DOHH2 (cell line): ENCODE measurements around the gene PTBP3.

Experiments
- H3F3A ChIP-seq: fragments of 200-600 bp; sonication (generic), shearing (Covaris generic); 2 replicates; pipeline ENCODE4 v1.6.0; 2016; ENCODE audit warnings: antibody characterized with exemption, mild to moderate bottlenecking; ENCODE audit not compliant: control insufficient read depth, insufficient read depth
- H3K27ac ChIP-seq: fragments of 200-600 bp; sonication (generic); 2 replicates; pipeline ENCODE4 v1.5.1; 2014; ENCODE audit warnings: low read depth, mild to moderate bottlenecking, low read length, moderate library complexity
- H3K27me3 ChIP-seq: fragments of 200-600 bp; sonication (generic); 2 replicates; pipeline ENCODE4 v1.6.1; 2014; ENCODE audit warnings: mild to moderate bottlenecking, low read length, mixed read lengths; ENCODE audit not compliant: control insufficient read depth
- H3K36me3 ChIP-seq: fragments of 200-600 bp; sonication (generic); 2 replicates; pipeline ENCODE4 v1.6.1; 2014; ENCODE audit warnings: mild to moderate bottlenecking, low read length, moderate library complexity, mixed read lengths; ENCODE audit not compliant: control insufficient read depth
- H3K4me1 ChIP-seq: fragments of 200-600 bp; sonication (generic); 2 replicates; pipeline ENCODE4 v1.6.1; 2014; ENCODE audit warnings: mild to moderate bottlenecking, low read length, mixed read lengths; ENCODE audit not compliant: control insufficient read depth
- H3K4me2 ChIP-seq: fragments of 200-600 bp; sonication (generic); 2 replicates; pipeline ENCODE4 v1.6.0; 2014; ENCODE audit warnings: mild to moderate bottlenecking, low read length, moderate library complexity
- H3K4me3 ChIP-seq: fragments of 200-600 bp; sonication (generic); 2 replicates; pipeline ENCODE4 v1.5.1; 2014; ENCODE audit warnings: mild to moderate bottlenecking, low read length, mixed read lengths
- H3K79me2 ChIP-seq: fragments of 200-600 bp; sonication (generic); 2 replicates; pipeline ENCODE4 v1.6.1; 2014; ENCODE audit warnings: mild to moderate bottlenecking, low read length, mixed read lengths; ENCODE audit not compliant: control insufficient read depth
- H3K9me2 ChIP-seq: fragments of 200-600 bp; sonication (generic); replicated peaks from 2 replicates; pipeline ENCODE4 v1.6.1; 2014; ENCODE audit warnings: mild to moderate bottlenecking, low read length, mixed read lengths; ENCODE audit not compliant: control insufficient read depth
- H3K9me3 ChIP-seq: fragments of 200-600 bp; sonication (generic); 2 replicates; pipeline ENCODE4 v1.6.1; 2014; ENCODE audit warnings: antibody characterized with exemption, low read length, mixed read lengths; ENCODE audit not compliant: control insufficient read depth, insufficient read depth
- H4K20me1 ChIP-seq: fragments of 200-600 bp; sonication (generic); 2 replicates; pipeline ENCODE4 v1.6.0; 2014; ENCODE audit warnings: low read depth, mild to moderate bottlenecking, antibody characterized with exemption, low read length, moderate library complexity; ENCODE audit not compliant: control insufficient read depth, insufficient read depth
- EZH2phosphoT487 ChIP-seq: fragments of 200-600 bp; sonication (generic); IDR thresholded peaks from 2 replicates; pipeline ENCODE4 v1.6.1; 2017; ENCODE audit warnings: borderline replicate concordance, mild to moderate bottlenecking, antibody characterized with exemption, low read length, moderate library complexity, mixed read lengths
- TF ChIP-seq, protein P1 (sequence below): fragments of 200-600 bp; sonication (generic); IDR thresholded peaks from one replicate; pipeline ENCODE4 v1.5.1; 2014; ENCODE audit warnings: antibody characterized with exemption, mild to moderate bottlenecking, low read depth, low read length; ENCODE audit not compliant: poor library complexity, severe bottlenecking

The PTBP3 gene

DNA sequence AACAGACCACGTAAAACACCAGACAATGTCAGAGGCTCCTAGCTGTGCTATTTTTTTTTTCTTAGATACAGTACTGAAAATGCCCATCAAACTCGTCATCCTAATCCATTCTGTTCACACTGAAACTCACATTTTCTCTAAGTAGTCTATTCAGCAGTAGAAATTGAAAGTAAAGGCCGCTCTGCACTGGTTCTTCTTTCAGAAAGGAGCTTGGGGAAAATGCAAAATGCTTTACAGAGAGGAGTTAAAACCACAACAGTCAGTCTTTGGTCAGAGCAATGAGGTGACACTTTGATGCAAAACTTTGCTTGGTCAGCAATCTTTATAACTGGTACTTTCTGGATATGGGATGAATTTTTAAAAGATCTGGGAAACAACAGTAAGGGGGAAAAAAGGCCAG is 114.5 kb downstream of the PTBP3 start:
- no peaks in the 10 kb centered on the region for H3K4me1 ChIP-seq
- no peaks in the 10 kb centered on the region for H3K9me3 ChIP-seq
- H3F3A ChIP-seq: no peaks in the 10 kb centered on the region
- TF ChIP-seq, protein P1, sequence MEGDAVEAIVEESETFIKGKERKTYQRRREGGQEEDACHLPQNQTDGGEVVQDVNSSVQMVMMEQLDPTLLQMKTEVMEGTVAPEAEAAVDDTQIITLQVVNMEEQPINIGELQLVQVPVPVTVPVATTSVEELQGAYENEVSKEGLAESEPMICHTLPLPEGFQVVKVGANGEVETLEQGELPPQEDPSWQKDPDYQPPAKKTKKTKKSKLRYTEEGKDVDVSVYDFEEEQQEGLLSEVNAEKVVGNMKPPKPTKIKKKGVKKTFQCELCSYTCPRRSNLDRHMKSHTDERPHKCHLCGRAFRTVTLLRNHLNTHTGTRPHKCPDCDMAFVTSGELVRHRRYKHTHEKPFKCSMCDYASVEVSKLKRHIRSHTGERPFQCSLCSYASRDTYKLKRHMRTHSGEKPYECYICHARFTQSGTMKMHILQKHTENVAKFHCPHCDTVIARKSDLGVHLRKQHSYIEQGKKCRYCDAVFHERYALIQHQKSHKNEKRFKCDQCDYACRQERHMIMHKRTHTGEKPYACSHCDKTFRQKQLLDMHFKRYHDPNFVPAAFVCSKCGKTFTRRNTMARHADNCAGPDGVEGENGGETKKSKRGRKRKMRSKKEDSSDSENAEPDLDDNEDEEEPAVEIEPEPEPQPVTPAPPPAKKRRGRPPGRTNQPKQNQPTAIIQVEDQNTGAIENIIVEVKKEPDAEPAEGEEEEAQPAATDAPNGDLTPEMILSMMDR: no peak
- no peak for TF ChIP-seq EZH2phosphoT487
- no peak overlapping the region for H3K4me3 ChIP-seq
- H3K27me3 ChIP-seq: no peaks in the 10 kb centered on the region
- H3K9me2 ChIP-seq: no peaks in the 10 kb centered on the region
- H3K4me2 ChIP-seq: no peak overlapping the region
- no peaks in the 10 kb centered on the region for H4K20me1 ChIP-seq
- peaks cover 26% of the 10 kb centered on the region for H3K36me3 ChIP-seq
- no peaks in the 10 kb centered on the region for H3K79me2 ChIP-seq
- no peak overlapping the region for H3K27ac ChIP-seq

DNA sequence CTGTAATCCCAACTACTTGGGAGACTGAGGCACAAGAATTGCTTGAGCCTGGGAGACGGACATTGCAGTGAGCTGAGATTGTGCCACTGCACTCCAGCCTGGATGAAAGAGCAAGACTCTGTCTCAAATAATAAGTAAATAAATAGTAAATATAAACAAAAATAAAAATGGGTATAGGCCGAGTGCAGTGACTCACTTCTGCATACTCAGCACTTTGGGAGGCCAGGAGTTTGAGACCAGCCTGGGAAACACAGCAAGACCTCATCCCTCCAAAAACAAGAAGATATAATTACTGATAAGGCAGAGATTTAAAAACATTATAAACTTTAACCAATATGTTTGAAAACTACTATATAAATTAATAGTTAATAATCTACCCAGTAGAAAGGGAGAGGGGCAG is 120.5 kb downstream of the PTBP3 start:
- Histone ChIP-seq H3F3A (no peaks in the 10 kb centered on the region), H3K27me3 (no peaks in the 10 kb centered on the region), H3K4me2 (no peak overlapping the region), H4K20me1 (no peaks in the 10 kb centered on the region), H3K9me2 (no peaks in the 10 kb centered on the region), H3K27ac (no peak overlapping the region), H3K9me3 (no peaks in the 10 kb centered on the region), H3K36me3 (peaks cover under 1% of the 10 kb centered on the region; the same call in 1 of the 2 replicates), H3K4me3 (no peak overlapping the region), H3K4me1 (no peaks in the 10 kb centered on the region), H3K79me2 (no peaks in the 10 kb centered on the region)
- TF ChIP-seq EZH2phosphoT487: no peak
- TF ChIP-seq, protein P1: no peak

DNA sequence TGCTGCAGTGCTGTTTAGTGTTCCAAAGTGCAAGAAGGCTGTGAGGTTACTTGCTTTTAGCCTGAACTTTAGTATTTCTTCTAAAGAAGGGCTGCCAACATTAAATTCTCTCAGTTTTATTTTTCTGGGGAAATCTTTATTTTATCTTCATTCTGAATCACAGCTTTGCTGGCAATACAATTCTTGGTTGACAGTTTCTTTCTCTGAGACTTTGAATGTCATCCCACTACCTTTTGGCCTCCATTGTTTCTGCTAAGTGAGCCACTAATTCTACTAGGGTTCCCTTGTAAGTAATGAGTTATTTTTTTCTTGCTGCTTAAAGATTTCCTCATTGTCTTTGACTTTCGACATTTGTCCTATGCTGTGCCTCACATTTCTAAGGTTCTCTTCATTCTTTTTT is 126.0 kb downstream of the PTBP3 start:
- Histone ChIP-seq H3K4me1 (peaks cover 10% of the 10 kb centered on the region), H4K20me1 (no peaks in the 10 kb centered on the region)
- TF ChIP-seq EZH2phosphoT487: no peak
- TF ChIP-seq, protein P1: no peak

DNA sequence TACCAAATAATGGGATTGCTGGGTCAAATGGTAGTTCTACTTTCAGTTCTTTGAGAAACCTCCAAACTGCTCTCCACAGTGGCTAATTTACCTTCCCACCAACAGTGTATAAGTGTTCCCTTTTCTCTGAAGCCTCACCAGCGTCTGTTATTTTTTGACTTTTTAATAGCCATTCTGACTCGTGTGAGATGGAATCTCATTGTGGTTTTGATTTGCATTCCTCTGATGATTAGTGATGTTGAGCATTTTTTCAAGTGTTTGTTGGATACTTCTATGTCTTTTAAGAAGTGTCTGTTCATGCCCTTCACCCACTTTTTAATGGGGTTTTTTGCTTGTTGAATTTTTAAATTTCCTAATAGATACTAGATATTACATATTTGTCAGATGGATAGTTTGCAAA is 129.9 kb downstream of the PTBP3 start:
- no peaks in the 10 kb centered on the region for H4K20me1 ChIP-seq
- TF ChIP-seq EZH2phosphoT487: no peak
- TF ChIP-seq, protein P1: no peak
- no peaks in the 10 kb centered on the region for H3K79me2 ChIP-seq
- peaks cover 10% of the 10 kb centered on the region for H3K4me1 ChIP-seq
- H3K9me2 ChIP-seq: no peaks in the 10 kb centered on the region
- no peak overlapping the region for H3K27ac ChIP-seq
- no peaks in the 10 kb centered on the region for H3K9me3 ChIP-seq
- no peak overlapping the region for H3K4me2 ChIP-seq
- no peaks in the 10 kb centered on the region for H3K27me3 ChIP-seq
- peaks cover 3% of the 10 kb centered on the region; the same call in 1 of the 2 replicates for H3F3A ChIP-seq
- H3K4me3 ChIP-seq: no peak overlapping the region
- H3K36me3 ChIP-seq: no peaks in the 10 kb centered on the region

More for the DNA sequence above, 126.0 kb downstream of the PTBP3 start:
- H3K79me2 ChIP-seq: no peaks in the 10 kb centered on the region
- H3K27me3 ChIP-seq: no peaks in the 10 kb centered on the region
- H3K36me3 ChIP-seq: no peaks in the 10 kb centered on the region
- peaks cover 3% of the 10 kb centered on the region; the same call in 1 of the 2 replicates for H3F3A ChIP-seq
- H3K27ac ChIP-seq: no peak overlapping the region
- no peaks in the 10 kb centered on the region for H3K9me2 ChIP-seq
- H3K9me3 ChIP-seq: no peaks in the 10 kb centered on the region
- no peak overlapping the region for H3K4me3 ChIP-seq
- H3K4me2 ChIP-seq: no peak overlapping the region
